Stimulated activated CD8-positive, alpha-beta memory T cell treated with anti-CD3 and anti-CD28 coated beads, Interleukin-2, amount 100 ng/mL, for 48 hours (primary cell): ENCODE results near the gene UBN1.

ENCODE experiments used
- DNase-seq, 2 donors: peaks; one replicate each; pipeline ENCODE4 v3.0.0-alpha.2; 2020; ENCODE audit warnings: low read depth in 2 of 2

Gene UBN1

GRCh38 chr16:4814542-4815173 lies 32.6 kb upstream of the UBN1 start:
- no peak for DNase-seq

DNA sequence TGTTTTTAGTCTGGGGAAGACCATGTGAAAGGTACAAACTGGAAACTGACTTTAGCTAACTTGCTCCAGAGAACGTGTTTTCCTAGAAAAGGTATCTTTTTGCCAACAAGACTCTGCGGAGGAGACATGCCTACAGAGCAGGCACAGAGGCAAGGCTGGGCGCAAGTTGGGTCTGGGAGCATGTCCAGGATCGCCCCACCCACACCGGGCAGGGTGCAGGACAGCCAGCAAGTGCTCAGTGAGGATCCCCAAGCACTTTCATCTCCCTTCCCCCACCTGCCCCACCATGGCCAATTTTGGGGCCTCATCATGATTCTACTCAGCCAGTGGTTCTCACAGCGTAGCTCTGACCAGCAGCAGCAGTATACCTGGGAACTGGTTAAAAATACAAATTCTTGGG lies 26.6 kb upstream of the UBN1 start:
- DNase-seq: no peak

DNA sequence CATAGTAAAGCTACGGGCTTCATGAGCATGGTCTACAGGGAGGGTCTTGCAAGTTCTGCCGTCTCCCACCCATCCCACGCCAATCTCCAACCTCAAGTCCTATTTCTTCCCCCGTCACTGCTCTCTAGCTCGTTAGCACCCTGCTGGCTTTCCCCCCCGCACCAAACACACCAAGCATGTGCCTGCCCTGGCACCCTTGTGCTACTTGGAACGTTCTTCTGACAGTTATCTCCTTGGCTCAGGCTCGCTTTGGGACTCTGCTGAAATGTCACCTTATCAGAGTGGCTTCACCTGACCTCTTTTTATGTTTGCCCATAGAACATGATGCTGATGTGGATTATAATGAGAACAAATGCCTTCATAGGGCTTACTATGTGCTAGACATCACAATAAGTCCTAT lies 22.1 kb upstream of the UBN1 start:
- DNase-seq: no peak

- DNase-seq: no peak
Observed at GRCh38 chr16:4826526-4826925, 20.8 kb upstream of the UBN1 start.

DNA sequence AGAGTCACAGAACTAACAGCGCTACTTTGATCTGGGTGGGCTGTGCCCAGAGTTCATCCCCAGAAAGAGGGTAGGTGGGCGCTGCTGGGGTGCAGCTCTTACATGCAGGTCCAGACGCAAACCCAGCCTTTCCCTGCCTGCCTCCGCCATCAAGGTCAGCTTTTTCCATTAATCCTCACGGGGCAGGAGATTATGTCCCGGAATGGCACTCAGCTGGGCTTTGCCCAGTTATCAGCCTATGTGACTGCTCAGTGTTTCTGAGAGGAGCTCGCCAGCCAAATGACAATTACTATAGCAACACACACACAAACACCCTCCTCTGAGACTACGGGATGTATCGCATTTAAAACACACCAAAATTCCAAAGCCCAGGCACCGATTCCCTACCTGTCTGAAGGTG lies 20.3 kb upstream of the UBN1 start:
- no peak for DNase-seq

- no peak for DNase-seq
Observed at GRCh38 chr16:4828567-4829321, 18.5 kb upstream of the UBN1 start.

DNA sequence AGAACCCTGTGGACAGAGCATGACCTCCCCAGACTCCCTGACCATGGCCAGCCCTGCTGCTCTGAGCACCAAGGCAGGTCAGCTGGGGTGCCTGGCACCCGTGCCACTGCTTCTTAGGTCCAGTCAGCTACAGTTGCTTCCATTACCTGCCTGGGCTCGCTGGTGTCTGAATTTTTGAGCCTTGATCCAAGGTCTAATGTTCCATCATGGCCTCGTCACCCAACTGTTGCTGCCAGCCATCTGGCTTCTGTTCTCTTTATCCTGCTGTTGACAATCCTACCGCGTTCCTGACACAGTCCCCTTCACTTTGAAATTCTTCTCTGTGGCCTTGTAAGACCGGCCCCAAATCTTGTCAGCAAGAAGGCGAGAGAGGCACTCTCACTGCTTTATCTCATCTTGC lies 16.9 kb upstream of the UBN1 start:
- no peak for DNase-seq

- no peak for DNase-seq
Observed at GRCh38 chr16:4831616-4832015, 15.7 kb upstream of the UBN1 start.

GRCh38 chr16:4832698-4833343 lies 14.5 kb upstream of the UBN1 start:
- no peak for DNase-seq

- DNase-seq: no peak
Observed at GRCh38 chr16:4833584-4833983, 13.7 kb upstream of the UBN1 start.

DNA sequence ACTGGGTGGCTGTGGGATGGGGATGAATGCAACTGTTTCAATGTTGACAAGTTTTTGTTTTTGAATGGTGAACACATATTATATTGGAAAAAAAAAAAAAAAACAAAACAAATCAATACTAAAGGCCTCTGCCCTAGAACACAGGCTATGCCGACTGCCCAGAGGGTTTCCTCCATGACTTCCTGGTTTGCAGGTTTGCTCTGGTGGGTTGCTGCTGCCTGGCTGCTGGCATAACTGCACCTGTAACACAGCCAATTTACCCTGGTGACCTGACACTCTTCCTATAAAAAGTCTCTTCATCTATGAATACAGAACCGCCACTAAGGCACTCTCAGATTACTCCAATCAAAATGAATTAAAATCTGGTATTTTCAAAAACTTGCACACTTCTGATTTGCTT lies 10.6 kb upstream of the UBN1 start:
- no peak for DNase-seq

DNA sequence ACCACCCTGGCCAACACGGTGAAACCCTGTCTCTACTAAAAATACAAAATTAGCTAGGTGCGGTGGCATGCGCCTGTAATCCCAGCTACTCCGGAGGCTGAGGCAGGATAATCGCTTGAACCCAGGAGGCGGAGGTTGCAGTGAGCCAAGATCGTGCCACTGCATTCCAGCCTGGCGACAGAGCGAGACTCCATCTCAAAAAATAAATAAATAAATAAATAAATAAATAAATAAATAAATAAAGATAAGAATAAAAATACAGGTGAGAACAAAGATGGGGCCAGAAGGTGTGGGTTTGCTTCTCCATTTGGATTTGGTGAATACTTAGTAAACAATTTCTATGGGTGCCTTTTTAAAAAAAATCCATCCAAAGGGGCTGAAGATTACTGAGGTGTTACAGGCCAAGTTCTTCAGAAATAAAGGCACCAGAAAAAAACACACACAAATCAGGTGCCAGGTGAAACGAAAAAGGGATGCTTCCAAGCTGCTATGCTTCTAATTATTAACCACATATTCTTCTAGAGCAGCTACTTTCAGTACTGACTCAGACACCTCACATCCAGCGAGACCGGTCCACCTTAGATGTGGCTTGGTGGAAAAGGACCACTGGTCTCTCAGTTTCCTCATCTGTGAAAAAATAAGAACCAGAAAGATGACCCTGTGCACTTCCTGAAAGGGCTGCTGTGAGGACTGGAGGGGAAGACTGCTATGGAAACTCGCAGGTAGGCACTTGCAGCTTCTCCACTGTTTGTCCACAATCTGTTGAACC lies 9.4 kb upstream of the UBN1 start:
- DNase-seq: no peak

GRCh38 chr16:4839942-4840341 lies 7.3 kb upstream of the UBN1 start:
- no peak for DNase-seq

- no peak for DNase-seq
Observed at GRCh38 chr16:4840984-4841383, 6.3 kb upstream of the UBN1 start.

- peak; percentile 7 to 11 for DNase-seq
Observed at GRCh38 chr16:4846503-4846900, 779 bp upstream of the UBN1 start.

GRCh38 chr16:4847774-4848587 lies 700 bp downstream of the UBN1 start:
- peak; percentile 8 to 17 for DNase-seq

GRCh38 chr16:4850211-4850610 lies 2.9 kb downstream of the UBN1 start:
- DNase-seq: no peak

- DNase-seq: no peak
Observed at GRCh38 chr16:4852221-4852872, 5.1 kb downstream of the UBN1 start.

DNA sequence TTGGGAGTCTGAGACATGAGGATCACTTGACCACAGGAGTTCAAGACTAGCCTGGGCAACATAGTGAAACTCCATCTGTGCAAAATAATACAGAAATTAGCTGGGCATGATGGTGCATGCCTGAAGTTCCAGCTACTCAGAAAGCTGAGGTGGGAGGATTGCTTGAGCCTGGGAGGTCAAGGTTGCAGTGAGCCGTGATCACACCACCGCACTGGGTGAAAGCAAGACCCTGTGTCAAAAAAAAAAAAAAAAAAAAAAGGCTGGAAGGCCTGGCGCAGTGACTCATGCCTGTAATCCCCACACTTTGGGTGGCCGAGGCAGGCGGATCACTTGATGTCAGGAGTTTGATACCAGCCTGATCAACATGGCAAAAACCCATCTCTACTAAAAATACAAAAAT lies 8.1 kb downstream of the UBN1 start:
- no peak for DNase-seq

- no peak for DNase-seq
Observed at GRCh38 chr16:4855804-4856203, 8.5 kb downstream of the UBN1 start.
